ENCODE results near the gene LPP.

Gene LPP

DNA sequence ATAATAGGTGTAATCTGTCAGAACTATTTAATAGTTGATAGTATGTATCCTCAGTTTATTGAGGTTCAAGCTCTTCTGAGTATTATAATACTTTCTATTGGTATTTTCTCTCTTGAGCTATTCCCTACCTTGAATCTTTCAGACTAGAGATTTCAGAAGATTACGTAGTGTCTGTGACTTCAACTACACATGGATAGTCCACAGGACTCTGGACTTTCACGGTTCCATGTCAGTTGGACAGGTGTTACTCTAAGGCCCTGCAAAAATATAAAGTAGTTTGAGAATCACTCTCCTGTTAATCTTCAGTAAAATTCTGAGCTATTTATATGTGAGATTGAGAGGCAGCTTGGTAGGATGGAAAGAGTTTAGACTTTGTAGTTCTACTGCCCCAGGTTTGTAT lies 664.3 kb downstream of the LPP start:
- TF ChIP-seq, protein P1, sequence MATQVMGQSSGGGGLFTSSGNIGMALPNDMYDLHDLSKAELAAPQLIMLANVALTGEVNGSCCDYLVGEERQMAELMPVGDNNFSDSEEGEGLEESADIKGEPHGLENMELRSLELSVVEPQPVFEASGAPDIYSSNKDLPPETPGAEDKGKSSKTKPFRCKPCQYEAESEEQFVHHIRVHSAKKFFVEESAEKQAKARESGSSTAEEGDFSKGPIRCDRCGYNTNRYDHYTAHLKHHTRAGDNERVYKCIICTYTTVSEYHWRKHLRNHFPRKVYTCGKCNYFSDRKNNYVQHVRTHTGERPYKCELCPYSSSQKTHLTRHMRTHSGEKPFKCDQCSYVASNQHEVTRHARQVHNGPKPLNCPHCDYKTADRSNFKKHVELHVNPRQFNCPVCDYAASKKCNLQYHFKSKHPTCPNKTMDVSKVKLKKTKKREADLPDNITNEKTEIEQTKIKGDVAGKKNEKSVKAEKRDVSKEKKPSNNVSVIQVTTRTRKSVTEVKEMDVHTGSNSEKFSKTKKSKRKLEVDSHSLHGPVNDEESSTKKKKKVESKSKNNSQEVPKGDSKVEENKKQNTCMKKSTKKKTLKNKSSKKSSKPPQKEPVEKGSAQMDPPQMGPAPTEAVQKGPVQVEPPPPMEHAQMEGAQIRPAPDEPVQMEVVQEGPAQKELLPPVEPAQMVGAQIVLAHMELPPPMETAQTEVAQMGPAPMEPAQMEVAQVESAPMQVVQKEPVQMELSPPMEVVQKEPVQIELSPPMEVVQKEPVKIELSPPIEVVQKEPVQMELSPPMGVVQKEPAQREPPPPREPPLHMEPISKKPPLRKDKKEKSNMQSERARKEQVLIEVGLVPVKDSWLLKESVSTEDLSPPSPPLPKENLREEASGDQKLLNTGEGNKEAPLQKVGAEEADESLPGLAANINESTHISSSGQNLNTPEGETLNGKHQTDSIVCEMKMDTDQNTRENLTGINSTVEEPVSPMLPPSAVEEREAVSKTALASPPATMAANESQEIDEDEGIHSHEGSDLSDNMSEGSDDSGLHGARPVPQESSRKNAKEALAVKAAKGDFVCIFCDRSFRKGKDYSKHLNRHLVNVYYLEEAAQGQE (IDR thresholded peaks at IDR 0.05; ENCODE audit: insufficient read depth in 1 of 2, low read depth in 2 of 2, low read length in 2 of 2): no peak
- TF ChIP-seq POLR2AphosphoS5 (IDR thresholded peaks at IDR 0.05; ENCODE audit: low read depth, low read length): no peak
- TF ChIP-seq TAF1 (IDR thresholded peaks at IDR 0.05; ENCODE audit: borderline replicate concordance, insufficient read depth, low read length): no peak
- no peak for TF ChIP-seq SIN3A (IDR thresholded peaks at IDR 0.05; ENCODE audit: borderline replicate concordance, insufficient read depth, low read length)
- TF ChIP-seq FOXP2 (optimal IDR thresholded peaks at IDR 0.05; ENCODE audit: borderline replicate concordance, extremely low read depth, extremely low read length, insufficient read depth): no peak

DNA sequence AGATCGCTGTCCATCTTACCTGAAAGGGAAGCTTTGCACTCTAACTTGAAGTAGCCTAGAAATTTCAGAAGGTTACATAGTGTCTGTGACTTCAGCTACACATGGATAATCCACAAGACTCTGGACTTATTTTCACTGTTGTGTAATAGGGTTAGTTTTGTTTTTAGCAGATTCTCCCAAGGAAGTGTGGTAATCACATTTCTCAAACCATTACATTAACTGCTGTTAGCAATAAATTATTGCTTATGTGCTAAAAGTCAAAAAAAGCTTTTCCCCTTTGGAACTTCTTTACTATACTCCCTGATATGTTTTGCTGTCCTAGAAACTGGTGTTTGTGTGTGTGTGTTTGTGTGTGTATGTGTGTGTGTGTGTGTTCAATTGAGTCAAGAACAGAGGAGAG lies 666.0 kb downstream of the LPP start:
- TF ChIP-seq TAF1 (IDR thresholded peaks at IDR 0.05; ENCODE audit: borderline replicate concordance, insufficient read depth, low read length) (no peak), FOXP2 (optimal IDR thresholded peaks at IDR 0.05; ENCODE audit: borderline replicate concordance, extremely low read depth, extremely low read length, insufficient read depth) (no peak), POLR2AphosphoS5 (IDR thresholded peaks at IDR 0.05; ENCODE audit: low read depth, low read length) (no peak), SIN3A (IDR thresholded peaks at IDR 0.05; ENCODE audit: borderline replicate concordance, insufficient read depth, low read length) (no peak)
- TF ChIP-seq, protein P1 (IDR thresholded peaks at IDR 0.05; ENCODE audit: insufficient read depth in 1 of 2, low read depth in 2 of 2, low read length in 2 of 2): no peak

DNA sequence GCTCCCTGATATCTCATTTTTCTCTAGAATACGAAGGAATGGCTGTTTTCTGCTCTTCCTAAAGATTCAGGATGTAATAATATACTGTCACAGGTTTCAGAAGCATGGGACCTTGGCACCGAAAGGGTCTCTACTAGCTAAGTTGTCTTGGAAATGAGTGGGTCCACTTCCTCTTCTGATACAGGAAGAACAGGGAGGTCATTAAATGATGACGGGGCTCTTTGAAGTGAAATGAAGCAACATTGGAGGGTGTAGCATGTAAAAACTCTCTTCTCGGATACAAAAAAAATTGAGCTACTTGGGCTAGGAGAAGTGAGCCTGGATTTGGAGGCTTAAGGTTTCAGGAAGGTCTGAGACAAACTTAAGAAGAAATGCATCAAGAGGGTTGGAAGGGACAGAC lies 668.0 kb downstream of the LPP start:
- TF ChIP-seq POLR2AphosphoS5 (IDR thresholded peaks at IDR 0.05; ENCODE audit: low read depth, low read length) (no peak), SIN3A (IDR thresholded peaks at IDR 0.05; ENCODE audit: borderline replicate concordance, insufficient read depth, low read length) (no peak), FOXP2 (optimal IDR thresholded peaks at IDR 0.05; ENCODE audit: borderline replicate concordance, extremely low read depth, extremely low read length, insufficient read depth) (no peak), TAF1 (IDR thresholded peaks at IDR 0.05; ENCODE audit: borderline replicate concordance, insufficient read depth, low read length) (no peak)

DNA sequence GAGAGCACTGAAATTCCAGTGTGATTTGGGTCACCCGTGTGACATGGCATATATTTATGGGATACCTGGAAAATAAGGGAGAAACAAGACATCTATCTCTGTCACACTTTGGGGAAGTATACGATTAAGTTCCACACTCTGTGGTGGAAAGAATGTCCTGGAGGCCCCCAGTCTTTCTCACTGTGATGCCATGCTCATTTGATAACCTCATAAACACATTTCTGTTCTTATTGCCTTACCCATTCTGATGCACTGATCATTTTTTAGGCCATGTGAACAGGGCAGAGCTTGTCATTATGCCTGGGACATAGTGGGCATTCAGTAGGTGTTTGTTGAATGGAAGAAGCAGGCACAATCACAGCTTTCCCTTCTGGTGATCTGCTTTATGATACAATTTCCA lies 668.5 kb downstream of the LPP start:
- TF ChIP-seq SIN3A (IDR thresholded peaks at IDR 0.05; ENCODE audit: borderline replicate concordance, insufficient read depth, low read length) (no peak), TAF1 (IDR thresholded peaks at IDR 0.05; ENCODE audit: borderline replicate concordance, insufficient read depth, low read length) (no peak), POLR2AphosphoS5 (IDR thresholded peaks at IDR 0.05; ENCODE audit: low read depth, low read length) (no peak), FOXP2 (optimal IDR thresholded peaks at IDR 0.05; ENCODE audit: borderline replicate concordance, extremely low read depth, extremely low read length, insufficient read depth) (no peak)
- TF ChIP-seq, protein P1 (IDR thresholded peaks at IDR 0.05; ENCODE audit: insufficient read depth in 1 of 2, low read depth in 2 of 2, low read length in 2 of 2): no peak

DNA sequence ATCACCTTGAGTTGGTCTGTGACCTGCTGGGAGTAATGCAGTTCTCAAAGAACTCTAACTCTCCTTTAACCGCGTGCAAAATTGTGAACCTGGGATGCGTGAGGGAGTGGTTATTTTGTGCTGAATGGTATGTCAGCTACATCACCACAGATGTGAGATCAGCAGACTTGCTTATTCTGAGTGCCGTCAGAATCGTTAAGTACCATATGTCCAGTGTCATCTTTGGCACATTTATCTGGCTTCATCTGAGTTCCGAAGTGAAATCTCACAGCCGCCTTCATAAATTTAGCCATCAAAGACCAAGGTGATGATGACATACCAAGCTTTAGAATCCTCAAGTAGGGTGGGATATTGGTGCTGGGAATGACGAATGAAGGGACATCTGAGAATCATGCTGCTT lies 670.6 kb downstream of the LPP start:
- TF ChIP-seq, protein P1 (IDR thresholded peaks at IDR 0.05; ENCODE audit: insufficient read depth in 1 of 2, low read depth in 2 of 2, low read length in 2 of 2): no peak
- TF ChIP-seq TAF1 (IDR thresholded peaks at IDR 0.05; ENCODE audit: borderline replicate concordance, insufficient read depth, low read length) (no peak), FOXP2 (optimal IDR thresholded peaks at IDR 0.05; ENCODE audit: borderline replicate concordance, extremely low read depth, extremely low read length, insufficient read depth) (no peak), SIN3A (IDR thresholded peaks at IDR 0.05; ENCODE audit: borderline replicate concordance, insufficient read depth, low read length) (no peak), POLR2AphosphoS5 (IDR thresholded peaks at IDR 0.05; ENCODE audit: low read depth, low read length) (no peak)
